ENCODE measurements around the gene ERGIC3.
"Not testable (repeated sequence)": the region's sequence is repeated elsewhere in the genome, so short reads cannot be mapped to it uniquely, and the experiment has no call there.

Gene ERGIC3

GRCh38 chr20:35539756-35540212 is 2.1 kb upstream of the ERGIC3 start:
- H3K4me3 ChIP-seq (ENCODE audit: low read depth, low read length) = no peak overlapping the region
- DNase-seq (ENCODE audit: low read depth, low spot score) = no peak
- in situ Hi-C loops (cut with HindIII; ENCODE audit: low sequenced_read_pairs) = no loop called here
- TF ChIP-seq CTCF (IDR thresholded peaks at IDR 0.05; ENCODE audit: low read depth, low read length) = no peak

GRCh38 chr20:35541118-35541782 is 628 bp upstream of the ERGIC3 start:
- DNase-seq (ENCODE audit: low read depth, low spot score) = no peak

GRCh38 chr20:35542990-35543389 is 1.1 kb downstream of the ERGIC3 start:
- no peak for DNase-seq (ENCODE audit: low read depth, low spot score)
- in situ Hi-C loops (cut with HindIII; ENCODE audit: low sequenced_read_pairs) = no loop called here
- no peak overlapping the region for H3K4me3 ChIP-seq (ENCODE audit: low read depth, low read length)
- no peak for TF ChIP-seq CTCF (IDR thresholded peaks at IDR 0.05; ENCODE audit: low read depth, low read length)

More at GRCh38 chr20:35541118-35541782, 628 bp upstream of the ERGIC3 start:
- in situ Hi-C loops (cut with HindIII; ENCODE audit: low sequenced_read_pairs) = no loop called here
- peak overlapping the region; percentile 76 for H3K4me3 ChIP-seq (ENCODE audit: low read depth, low read length)
- no peak for TF ChIP-seq CTCF (IDR thresholded peaks at IDR 0.05; ENCODE audit: low read depth, low read length)

- no peak overlapping the region for H3K4me3 ChIP-seq (ENCODE audit: low read depth, low read length)
- no peak for DNase-seq (ENCODE audit: low read depth, low spot score)
- in situ Hi-C loops (cut with HindIII; ENCODE audit: low sequenced_read_pairs) = no loop called here
- TF ChIP-seq CTCF (IDR thresholded peaks at IDR 0.05; ENCODE audit: low read depth, low read length) = no peak
Observed at GRCh38 chr20:35544436-35544835, 2.6 kb downstream of the ERGIC3 start.

GRCh38 chr20:35544941-35545340 is 3.1 kb downstream of the ERGIC3 start:
- in situ Hi-C loops (cut with HindIII; ENCODE audit: low sequenced_read_pairs) = not testable (repeated sequence)
- peak; percentile 68 for DNase-seq (ENCODE audit: low read depth, low spot score)

GRCh38 chr20:35546127-35546526 is 4.2 kb downstream of the ERGIC3 start:
- no peak overlapping the region for H3K4me3 ChIP-seq (ENCODE audit: low read depth, low read length)
- in situ Hi-C loops (cut with HindIII; ENCODE audit: low sequenced_read_pairs) = no loop called here
- TF ChIP-seq CTCF (IDR thresholded peaks at IDR 0.05; ENCODE audit: low read depth, low read length) = no peak
- no peak for DNase-seq (ENCODE audit: low read depth, low spot score)

More at GRCh38 chr20:35544941-35545340, 3.1 kb downstream of the ERGIC3 start:
- H3K4me3 ChIP-seq (ENCODE audit: low read depth, low read length) = not testable (repeated sequence)

GRCh38 chr20:35547329-35547728 is 5.5 kb downstream of the ERGIC3 start:
- no peak for DNase-seq (ENCODE audit: low read depth, low spot score)
- no peak overlapping the region for H3K4me3 ChIP-seq (ENCODE audit: low read depth, low read length)
- no peak for TF ChIP-seq CTCF (IDR thresholded peaks at IDR 0.05; ENCODE audit: low read depth, low read length)
- in situ Hi-C loops (cut with HindIII; ENCODE audit: low sequenced_read_pairs) = no loop called here
